ENCODE measurements around the gene FARS2. TPM values are rescaled to one million over a fixed set of nuclear protein-coding genes. Genes with fewer than 3 reads are reported as not detected.

Gene FARS2
- total RNA-seq, 1 donor from 2014 or later: 19.9 TPM

DNA sequence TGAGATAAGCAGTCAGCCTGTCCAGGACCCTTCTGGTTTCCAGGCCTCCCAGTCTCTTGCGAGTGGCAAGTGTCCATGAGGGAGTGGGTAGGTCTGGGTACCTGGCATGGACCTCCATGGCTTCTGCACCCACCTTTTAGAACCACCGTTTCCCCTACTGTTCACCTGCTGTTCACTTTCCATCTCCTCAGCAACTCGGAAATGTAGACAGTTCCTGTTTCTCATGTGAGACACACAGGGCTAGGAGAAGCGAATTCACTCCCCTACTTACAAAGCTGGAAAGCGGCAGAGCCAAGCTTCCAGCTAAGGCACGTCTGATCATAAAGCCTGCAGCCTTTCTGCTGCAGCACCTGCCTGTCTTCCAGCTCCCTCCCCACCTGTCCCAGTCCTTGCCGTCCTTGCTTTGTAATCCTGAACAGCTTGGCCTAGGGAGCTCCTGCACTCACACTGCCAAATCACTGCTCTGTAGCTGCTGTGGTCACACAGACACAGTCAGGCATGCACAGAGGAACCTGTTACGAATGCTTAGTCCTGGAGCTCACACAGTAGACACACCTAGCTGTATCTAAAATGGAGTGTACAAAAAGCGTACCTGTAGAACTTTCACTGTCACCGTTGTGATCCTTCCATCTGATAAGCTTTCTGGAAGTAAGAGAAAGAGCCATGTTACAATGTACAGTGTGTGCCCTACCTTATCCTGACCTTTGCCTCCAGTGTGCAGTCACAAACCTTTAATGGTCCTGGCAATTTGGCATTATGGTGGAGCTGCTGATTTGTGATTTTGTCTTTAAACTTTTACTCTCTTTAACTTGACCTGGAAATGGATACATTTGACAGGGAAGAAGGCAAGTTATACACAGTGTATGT lies 451.3 kb downstream of the FARS2 start:
- Mint-ChIP-seq H3K27ac (no peak overlapping the region), H3K27me3 (ENCODE audit: low read depth) (no peaks in the 10 kb centered on the region), H3K9me3 (peaks cover 25% of the 10 kb centered on the region), H3K36me3 (peaks cover 13% of the 10 kb centered on the region), H3K4me3 (no peak overlapping the region), H3K4me1 (no peaks in the 10 kb centered on the region)
- TF ChIP-seq, protein P1, sequence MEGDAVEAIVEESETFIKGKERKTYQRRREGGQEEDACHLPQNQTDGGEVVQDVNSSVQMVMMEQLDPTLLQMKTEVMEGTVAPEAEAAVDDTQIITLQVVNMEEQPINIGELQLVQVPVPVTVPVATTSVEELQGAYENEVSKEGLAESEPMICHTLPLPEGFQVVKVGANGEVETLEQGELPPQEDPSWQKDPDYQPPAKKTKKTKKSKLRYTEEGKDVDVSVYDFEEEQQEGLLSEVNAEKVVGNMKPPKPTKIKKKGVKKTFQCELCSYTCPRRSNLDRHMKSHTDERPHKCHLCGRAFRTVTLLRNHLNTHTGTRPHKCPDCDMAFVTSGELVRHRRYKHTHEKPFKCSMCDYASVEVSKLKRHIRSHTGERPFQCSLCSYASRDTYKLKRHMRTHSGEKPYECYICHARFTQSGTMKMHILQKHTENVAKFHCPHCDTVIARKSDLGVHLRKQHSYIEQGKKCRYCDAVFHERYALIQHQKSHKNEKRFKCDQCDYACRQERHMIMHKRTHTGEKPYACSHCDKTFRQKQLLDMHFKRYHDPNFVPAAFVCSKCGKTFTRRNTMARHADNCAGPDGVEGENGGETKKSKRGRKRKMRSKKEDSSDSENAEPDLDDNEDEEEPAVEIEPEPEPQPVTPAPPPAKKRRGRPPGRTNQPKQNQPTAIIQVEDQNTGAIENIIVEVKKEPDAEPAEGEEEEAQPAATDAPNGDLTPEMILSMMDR (IDR thresholded peaks at IDR 0.05; ENCODE audit: unreplicated experiment): no peak
- DNase-seq (ENCODE audit: low spot score in 2 of 2, unreplicated experiment in 2 of 2): no peak

DNA sequence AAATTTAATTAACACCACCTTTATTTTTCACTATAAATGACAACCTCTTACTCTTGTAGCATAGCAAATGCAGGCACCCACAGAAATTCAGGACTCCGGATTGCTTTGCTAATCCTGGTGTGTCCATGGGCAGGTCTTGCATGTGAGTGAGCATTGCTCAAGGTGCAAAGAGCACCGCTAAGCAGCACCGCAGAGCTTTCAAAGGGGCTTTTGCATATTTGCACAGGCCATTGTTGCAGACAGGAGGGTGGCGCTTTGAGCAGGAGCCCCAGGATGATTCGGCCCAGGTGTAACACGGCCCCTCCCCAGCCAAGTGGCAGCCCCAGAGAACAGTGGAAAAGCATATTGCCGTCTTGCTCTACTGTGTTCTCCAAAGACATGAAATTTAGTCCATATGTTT lies 452.2 kb downstream of the FARS2 start:
- no peak overlapping the region for H3K4me3 Mint-ChIP-seq
- TF ChIP-seq, protein P1 (IDR thresholded peaks at IDR 0.05; ENCODE audit: unreplicated experiment): no peak
- peaks cover 13% of the 10 kb centered on the region for H3K36me3 Mint-ChIP-seq
- H3K27ac Mint-ChIP-seq: no peak overlapping the region
- no peaks in the 10 kb centered on the region for H3K27me3 Mint-ChIP-seq (ENCODE audit: low read depth)
- no peak for DNase-seq (ENCODE audit: low spot score in 2 of 2, unreplicated experiment in 2 of 2)
- H3K9me3 Mint-ChIP-seq: peaks cover 25% of the 10 kb centered on the region
- H3K4me1 Mint-ChIP-seq: no peaks in the 10 kb centered on the region

DNA sequence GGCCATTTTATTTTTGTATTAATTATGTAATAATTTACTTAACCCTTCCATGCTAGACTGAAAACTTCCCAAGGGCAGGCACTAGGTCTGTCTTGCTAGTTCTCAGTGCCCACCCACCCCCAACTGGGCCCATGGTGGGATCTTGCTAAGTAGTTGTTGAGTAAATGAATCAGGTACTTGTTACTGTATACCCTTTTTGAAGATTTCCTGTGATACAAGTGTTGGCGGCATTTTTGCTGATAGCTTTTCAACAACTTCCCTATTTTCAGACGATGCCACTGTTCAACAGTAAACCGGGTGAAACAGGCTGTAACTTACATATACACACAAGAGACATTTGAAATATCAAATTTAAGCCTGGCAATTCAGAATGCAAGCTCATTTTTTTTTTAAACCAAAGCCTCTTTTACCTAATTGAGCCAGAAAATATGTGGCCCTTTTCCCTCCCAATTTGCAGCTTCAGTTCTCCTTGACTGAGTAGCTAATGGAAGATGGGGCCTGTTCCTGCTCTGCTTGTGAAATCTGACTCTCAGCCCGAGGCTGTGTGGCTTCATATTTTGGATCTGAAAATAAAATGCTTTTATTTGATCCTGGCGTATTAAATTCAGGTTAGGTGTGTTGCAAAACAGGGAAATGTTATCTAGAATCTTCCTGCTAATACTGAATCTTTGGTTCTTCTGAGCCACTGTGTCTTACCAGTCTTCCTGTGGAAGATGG lies 457.1 kb downstream of the FARS2 start:
- TF ChIP-seq, protein P1 (IDR thresholded peaks at IDR 0.05; ENCODE audit: unreplicated experiment): no peak
- no peak overlapping the region for H3K4me3 Mint-ChIP-seq
- peaks cover 25% of the 10 kb centered on the region for H3K9me3 Mint-ChIP-seq
- H3K27me3 Mint-ChIP-seq (ENCODE audit: low read depth): no peaks in the 10 kb centered on the region
- no peak for DNase-seq (ENCODE audit: low spot score in 2 of 2, unreplicated experiment in 2 of 2)
- H3K27ac Mint-ChIP-seq: no peak overlapping the region
- peaks cover 13% of the 10 kb centered on the region for H3K36me3 Mint-ChIP-seq
- peaks cover 4% of the 10 kb centered on the region for H3K4me1 Mint-ChIP-seq

DNA sequence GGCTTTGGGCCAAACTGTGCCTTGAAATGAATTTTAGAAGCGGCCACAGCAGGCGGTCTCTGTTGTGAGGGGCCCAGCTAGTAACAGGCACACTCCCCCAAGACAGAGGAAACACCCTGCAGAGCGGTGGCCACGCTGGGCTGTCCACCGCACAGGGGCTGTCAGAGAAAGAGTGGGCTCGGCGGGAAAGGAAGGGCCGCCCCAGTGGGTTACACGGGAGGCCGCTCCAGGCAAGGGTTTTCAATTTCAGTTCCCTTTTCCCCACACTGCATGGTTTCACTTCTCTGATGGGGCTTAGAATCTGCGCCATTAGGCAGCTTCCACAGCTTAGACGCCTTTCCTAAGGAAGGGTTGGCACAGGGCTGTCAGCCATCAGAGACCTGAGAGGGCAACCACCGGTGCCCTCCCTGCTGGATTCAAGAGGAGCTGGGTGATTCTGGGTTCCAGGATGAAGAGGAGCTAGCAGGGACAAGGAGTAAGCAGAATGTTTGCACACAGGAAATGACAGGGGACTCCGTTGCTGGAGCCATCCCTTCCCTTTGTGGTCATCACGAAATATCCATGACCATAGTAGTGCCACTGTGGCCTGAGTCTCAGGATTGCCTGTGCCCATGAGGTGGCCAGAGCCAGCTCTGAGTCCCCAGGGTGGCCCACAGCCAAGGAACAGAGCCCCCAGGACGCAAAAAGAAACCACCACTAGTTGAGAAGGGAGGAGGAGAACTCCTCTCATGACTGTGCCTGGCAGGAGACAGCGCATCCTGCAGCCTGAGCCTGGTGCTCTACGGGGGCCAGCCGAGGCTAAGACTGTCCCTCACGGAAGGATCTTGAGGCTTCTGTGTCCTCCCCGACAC lies 462.8 kb downstream of the FARS2 start:
- no peaks in the 10 kb centered on the region for H3K9me3 Mint-ChIP-seq

DNA sequence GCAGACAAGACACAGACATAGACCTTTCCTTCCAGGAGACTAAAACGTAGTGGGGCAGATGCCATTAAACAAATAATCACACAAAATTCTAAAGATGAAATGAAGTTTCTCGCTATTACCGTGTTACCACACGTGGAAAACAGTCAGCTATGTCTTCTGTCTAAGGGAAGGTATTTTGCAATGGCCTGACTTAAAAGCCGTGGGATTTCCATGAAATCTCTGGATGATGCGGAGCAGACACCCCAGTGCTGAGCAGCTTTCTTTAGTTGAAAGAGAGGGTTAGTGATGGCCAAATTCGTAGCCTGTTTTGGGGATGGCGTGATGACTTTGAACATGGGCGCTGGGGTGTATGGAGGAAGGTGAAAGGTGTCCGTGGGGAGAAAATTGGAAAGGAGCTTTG lies 463.6 kb downstream of the FARS2 start:
- H3K4me1 Mint-ChIP-seq: peaks cover 15% of the 10 kb centered on the region
- TF ChIP-seq, protein P1 (IDR thresholded peaks at IDR 0.05; ENCODE audit: unreplicated experiment): no peak
- H3K36me3 Mint-ChIP-seq: no peaks in the 10 kb centered on the region
- DNase-seq (ENCODE audit: low spot score in 2 of 2, unreplicated experiment in 2 of 2): no peak
- H3K27ac Mint-ChIP-seq: no peak overlapping the region
- peaks cover 1% of the 10 kb centered on the region for H3K27me3 Mint-ChIP-seq (ENCODE audit: low read depth)
- H3K4me3 Mint-ChIP-seq: no peak overlapping the region
- H3K9me3 Mint-ChIP-seq: no peaks in the 10 kb centered on the region

More for the DNA sequence above, 462.8 kb downstream of the FARS2 start:
- no peak for DNase-seq (ENCODE audit: low spot score in 2 of 2, unreplicated experiment in 2 of 2)
- Mint-ChIP-seq H3K4me3 (no peak overlapping the region), H3K4me1 (peaks cover 9% of the 10 kb centered on the region), H3K27me3 (ENCODE audit: low read depth) (peaks cover 1% of the 10 kb centered on the region), H3K27ac (no peak overlapping the region), H3K36me3 (no peaks in the 10 kb centered on the region)
- TF ChIP-seq, protein P1 (IDR thresholded peaks at IDR 0.05; ENCODE audit: unreplicated experiment): no peak

Measured in mesothelial cell of epicardium (in vitro differentiated cells).